CD4-positive, alpha-beta T cell treated with Interleukin-17A for 4 hours (primary cell): ENCODE measurements around the gene CNTNAP2.
"Not testable (repeated sequence)": the region's sequence is repeated elsewhere in the genome, so short reads cannot be mapped to it uniquely, and the experiment has no call there.

ENCODE experiments used
- DNase-seq: peaks from one replicate; pipeline ENCODE4 v3.0.0-alpha.2; 2020; ENCODE audit warnings: mixed read lengths

The CNTNAP2 gene

DNA sequence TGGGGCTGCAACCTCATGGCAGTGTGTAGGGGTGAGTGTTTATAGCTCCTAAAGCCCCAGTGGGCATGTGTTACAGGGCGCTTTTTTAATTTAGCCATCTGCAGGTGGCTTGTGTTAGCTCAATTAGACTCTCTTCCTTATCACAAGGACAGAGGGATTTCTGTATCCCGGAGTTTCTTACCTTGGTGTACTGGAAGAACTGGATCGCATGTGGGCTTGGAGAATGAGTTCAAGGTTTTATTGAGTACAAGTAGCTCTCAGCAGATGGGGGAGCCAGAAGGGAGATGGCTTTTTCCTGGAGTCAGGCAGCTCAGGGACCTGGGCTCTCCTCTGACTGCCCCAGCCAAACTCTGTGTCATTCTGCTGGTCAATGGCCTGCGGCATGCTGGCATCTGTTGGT, 2320.4 kb downstream of the CNTNAP2 start:
- no peak for DNase-seq

DNA sequence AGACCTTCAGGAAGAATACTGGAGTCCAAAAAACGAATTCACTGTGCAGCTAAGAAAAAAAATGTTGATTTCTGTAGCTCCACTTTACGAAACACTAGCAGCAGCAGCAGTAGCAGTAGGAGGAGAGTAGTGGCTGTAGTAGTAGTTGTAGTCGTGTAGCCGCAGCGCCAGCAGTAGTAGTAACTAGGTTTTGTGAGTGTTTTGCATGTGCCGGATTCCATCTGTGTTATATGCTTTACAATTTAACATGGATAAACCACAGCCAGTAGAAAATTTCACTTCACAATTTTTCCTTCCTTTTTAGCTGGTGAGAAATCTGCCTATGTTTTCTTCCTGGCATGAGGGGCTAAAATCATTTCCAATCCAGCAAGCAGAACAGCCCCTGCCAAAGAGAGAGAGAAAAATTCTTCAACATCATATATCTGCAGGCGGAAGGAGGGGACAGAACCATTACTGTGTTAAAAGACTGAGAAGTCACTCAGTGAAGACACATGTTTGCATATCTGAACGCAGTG, 2325.6 kb downstream of the CNTNAP2 start:
- no peak for DNase-seq

DNA sequence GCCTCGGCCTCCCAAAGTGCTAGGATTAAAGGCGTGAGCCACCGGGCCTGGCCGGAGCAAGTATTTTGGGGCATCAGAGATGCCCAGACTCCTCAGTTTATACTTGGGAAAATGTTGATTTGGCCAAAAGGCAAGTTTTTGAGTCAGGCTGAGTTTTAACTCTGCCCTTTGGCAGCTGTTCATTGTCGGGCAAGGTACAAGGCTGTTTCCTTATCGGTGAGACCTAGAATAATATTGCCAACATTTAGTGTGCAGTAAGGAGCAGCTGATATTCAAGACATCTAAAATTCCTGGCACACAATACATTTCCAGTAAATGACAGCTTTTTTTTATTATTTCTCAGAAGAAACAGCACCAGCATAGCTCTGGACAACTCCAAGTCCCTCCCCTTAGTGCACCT, 2326.3 kb downstream of the CNTNAP2 start:
- no peak for DNase-seq

DNA sequence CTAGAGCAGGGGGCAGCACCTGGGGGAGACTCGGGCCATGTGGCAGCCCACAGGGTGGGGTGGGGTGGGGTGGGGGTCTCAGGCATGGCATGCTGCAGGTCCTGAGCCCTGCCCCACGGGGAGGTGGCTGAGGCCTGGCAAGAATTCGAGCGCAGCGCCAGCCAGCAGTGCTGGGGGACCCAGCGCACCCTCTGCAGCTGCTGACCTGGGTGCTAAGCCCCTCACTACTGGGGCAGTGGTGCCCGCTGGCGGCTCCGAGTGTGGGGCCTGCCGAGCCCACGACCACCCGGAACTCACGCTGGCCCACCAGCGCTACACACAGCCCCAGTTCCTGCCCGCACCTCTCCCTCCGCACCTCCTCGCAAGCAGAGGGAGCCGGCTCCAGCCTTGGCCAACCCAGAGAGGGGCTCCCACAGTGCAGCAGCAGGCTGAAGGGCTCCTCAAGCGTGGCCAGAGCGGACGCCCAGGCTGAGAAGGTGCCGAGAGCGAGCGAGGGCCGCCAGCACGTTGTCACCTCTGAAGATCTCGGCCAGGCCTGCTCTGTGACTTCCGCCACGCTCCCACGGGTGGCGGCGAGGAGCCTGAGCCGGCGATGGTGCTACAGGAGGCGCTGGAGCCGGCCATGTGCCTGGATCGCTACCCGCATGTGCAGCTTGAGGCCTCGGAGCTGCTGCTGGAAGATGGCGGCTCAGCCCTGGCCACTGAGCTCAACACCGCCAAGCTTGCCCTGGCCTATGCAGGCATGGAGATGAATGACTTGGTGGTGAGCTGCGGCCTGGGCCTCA, 2328.9 kb downstream of the CNTNAP2 start:
- DNase-seq, result no peak

DNA sequence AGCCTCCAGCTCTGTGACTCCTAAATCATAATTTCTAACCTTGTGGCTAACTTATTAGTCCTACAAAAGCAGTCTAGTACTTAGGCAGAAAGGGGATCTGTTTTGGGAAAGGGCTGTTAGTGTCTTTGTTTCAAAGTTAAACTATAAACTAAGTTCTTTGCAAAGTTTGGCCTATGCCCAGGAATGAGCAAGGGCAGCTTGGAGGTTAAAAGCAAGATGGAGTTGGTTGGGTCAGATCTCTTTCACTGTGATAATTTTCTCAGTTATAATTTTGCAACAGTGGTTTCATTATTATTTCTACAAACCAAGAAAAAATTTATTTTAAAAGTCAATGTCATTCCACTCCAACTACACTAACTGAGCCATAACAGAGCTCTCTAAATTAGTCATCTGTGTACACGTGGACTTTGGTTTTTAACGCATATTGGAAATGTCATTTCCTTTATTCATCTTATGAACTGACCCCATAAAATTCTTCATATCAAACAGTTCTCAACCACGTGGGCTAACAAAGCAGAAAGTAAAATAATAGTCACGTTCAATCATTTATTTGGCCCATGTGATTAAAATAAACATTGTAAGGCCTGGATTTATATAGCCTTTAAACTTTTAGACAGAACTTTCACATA, 2330.7 kb downstream of the CNTNAP2 start:
- DNase-seq, result no peak

DNA sequence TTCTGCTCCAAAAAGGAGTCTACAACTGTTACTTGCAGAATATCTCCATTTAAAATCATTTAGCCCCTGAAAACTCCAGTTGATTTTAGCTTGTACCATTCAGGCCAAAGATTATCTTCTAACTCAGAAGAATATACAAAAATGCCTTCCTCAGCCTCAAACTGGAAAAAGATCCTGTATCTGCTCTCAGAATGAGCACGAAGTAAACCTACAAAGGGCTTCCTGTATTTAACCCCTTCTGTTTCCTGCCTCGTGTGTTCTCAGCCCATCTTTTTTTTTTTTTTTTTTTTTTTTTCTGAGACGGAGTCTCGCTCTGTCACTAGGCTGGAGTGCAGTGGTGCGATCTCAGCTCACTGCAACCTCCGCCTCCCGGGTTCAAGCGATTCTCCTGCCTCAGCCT, 2334.9 kb downstream of the CNTNAP2 start:
- not testable (repeated sequence) for DNase-seq

DNA sequence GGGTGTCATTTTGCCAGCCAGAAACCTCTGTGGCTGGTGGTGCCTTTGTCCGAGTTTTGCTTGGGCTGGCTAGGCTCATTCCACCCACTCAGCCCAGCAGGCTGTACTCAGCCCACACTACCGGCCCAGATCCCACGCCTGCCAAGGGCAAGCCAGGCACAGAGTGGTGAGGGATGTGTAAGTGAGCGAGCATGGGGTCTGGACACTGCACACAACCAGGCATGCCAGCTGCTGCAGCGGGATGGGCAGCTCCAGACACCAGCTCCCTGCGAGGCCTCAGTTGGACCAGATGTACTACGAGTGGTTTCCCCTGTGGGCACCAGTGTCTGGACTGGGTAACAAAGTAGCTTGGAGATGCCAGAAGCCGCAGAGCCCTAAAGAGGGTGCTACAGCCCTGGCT, 2339.8 kb downstream of the CNTNAP2 start:
- DNase-seq, result no peak

DNA sequence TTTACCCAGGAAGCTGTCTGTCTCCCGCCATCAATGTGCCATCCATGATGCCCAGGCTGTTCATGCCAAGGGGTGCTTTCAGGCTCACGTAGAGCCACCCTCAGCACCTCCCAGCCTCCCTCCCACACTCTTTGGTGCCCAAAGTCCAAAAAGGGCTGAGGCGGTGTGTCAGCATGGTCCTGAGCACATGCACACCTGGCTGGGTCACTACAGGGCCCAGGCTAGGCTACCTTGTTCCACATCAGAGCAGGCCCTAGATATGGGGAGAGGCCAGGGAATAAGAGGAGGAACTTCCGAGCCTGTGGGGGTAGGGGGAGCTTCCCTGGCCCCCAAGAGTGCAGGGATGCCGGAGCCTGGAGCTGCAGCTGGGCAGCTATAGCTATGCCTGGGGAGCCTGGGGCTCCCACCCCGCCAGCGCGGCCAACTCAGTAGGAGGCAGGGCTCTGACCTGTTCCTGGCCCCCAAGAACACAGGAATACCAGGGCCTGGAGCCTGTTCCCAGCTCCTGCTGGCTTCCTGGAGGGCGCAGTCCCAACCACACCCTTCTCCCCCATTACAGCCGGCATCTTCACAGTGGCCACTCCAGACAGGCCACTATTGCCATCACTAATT, 2340.8 kb downstream of the CNTNAP2 start:
- DNase-seq, result no peak

DNA sequence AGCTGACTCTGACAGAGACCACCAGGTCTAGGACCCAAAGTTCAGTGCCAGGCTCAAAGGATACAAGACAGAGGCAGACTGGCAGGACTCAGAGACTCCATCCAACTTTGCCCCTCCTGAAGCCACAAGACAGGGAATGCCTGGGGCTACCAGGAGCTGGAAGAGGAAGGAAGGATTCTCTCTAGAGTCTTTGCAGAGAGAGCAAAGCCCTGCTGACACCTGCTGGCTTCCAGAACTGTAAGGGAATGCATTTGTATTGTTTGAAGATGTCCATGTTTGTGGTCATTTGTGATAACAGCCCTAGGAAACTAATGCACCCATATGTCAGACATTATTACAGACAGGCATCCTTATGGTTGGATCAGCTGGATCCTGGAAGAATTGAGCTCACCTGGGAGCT, 2341.7 kb downstream of the CNTNAP2 start:
- DNase-seq, result no peak

DNA sequence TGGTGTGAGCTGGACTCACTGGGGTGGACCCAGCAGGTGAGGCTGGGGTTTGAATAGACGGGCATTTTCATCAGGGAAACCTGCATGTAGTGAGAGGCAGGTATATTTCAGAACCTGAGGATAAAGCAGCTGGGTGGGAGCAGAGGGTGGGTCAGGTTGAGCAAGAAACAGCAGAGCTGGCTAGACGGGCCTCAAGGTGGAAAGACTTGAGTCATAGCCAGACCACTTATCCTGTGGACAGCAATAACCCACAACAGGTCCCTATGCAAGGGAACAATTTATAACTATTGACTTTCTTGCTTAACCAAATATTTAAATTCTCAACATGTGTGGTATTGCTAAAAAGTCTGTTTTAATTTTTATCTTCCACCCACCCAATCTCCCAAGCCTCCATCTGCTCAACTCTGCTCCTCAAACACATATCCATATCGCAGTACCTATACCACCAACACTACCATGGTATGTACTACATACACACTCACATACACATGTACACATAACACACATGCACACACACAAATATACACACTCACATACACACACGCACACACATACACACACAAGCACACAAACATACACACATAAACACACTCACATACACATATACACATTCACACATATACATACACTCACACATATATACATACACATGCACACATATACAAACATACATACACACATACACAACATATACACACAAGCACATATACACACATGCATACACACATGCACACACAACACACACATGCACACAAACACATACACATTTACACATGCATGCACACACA, 2345.0 kb downstream of the CNTNAP2 start:
- no peak for DNase-seq

DNA sequence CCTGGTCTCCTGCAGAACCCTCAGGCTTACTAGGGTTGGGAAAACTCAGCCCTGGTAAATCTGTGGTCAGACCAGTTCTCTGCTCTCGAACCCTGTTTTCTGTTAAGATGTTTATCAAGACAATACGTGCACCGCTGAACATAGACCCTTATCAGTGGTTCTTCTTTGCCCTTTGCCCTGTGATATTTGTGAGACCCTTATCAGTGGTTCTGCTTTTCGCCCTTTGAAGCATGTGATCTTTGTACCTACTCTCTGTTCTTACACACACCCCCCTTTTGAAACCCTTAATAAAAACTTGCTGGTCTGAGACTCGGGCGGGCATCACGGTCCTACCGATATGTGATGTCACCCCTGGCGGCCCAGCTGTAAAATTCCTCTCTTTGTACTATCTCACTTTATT, 2346.2 kb downstream of the CNTNAP2 start:
- DNase-seq, result not testable (repeated sequence)

DNA sequence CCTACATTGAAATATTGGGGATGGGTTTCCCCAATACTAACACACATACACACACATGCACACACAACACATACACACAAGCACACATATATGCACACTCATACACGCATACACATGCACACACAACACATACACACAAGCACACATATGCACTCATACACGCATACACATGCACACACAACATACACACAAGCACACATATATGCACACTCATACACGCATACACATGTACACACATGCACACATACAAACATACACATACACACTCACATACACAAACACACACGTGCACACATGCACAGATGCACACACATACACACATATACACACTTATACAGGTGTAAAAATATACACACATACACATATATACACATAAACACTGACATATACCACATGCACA, 2346.6 kb downstream of the CNTNAP2 start:
- no peak for DNase-seq

DNA sequence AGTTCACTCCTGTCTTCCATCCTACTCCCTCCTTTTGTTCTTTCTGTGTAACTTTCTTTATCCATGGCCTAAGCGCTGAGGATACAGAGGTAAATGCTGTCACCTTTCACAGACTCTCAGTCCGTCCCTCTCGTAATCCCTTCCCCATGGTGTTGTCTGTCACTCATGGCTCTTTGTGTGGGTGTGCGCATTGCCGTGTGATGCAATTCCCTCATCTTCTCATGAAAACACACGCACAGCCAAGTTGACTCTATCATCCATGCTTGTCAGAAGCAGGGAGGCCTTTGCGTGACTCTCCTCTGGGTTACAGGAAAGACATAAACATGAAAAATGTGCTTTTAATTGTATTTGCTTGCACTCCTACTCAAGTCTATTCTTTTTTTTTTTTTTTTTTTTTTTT, 2348.3 kb downstream of the CNTNAP2 start:
- DNase-seq, result no peak

DNA sequence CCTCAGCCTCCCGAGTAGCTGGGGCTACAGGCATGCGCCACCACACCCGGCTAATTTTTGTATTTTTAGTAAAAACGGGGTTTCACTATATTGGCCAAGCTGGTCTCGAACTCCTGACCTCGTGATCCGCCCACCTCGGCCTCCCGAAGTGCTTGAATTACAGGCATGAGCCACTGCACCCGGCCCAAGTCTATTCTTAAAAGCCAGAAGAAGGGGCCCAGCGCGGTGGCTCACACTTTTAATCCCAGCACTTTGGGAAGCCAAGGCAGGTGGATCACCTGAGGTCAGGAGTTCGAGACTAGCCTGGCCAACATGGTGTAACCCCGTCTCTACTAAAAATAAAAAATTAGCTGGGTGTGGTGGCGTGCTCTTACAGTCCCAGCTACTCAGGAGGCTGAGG, 2348.8 kb downstream of the CNTNAP2 start:
- DNase-seq, result not testable (repeated sequence)

DNA sequence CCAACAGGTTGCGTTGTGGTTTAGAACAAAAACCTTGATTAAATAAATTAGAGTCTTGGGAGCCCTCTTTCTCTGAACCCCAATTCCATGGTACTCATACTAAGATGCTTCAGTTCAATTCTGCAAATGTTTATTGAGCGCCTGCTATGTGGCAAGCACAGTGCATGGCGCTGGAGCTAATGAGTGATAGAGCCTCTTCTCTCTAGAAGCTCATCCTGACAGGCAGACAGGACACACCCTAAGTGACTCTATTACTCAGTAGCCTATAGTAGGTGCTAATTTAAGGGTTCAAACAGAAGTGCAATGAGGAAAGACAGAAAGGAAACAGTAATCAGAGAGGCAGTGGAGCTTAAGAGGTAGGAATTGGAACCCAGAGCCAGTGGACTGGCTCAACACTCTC, 2349.5 kb downstream of the CNTNAP2 start:
- no peak for DNase-seq

DNA sequence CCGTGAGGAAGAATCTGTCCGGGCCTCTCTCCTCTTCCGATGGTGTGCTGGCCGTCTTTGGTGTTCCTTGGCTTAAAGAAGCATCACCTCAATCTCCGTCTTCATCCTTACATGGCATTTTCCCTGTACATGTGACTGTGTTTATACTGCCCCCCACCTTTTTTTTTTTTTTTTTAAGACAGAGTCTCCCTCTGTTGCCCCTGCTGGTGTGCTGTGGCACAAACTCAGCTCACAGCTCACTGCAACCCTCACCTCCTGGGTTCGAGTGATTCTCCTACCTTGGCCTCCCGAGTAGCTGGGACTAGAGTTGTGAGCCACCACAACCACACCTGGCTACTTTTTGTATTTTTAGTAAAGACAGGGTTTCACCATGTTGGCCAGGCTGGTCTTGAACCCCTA, 2352.1 kb downstream of the CNTNAP2 start:
- DNase-seq, result no peak
